K562 (cell line): Measurements from ENCODE around the gene PES1. TPM values are rescaled to one million over a fixed set of nuclear protein-coding genes. Genes with fewer than 3 reads are reported as not detected.

ENCODE experiments used
- ATF3 ChIP-seq, 2 experiments: fragments of 450-650 bp in 1 of 2; sonication (generic) in 1 of 2; formaldehyde crosslinking in 1 of 2; IDR thresholded peaks in 1 of 2; conservative IDR thresholded peaks in 1 of 2; 2 replicates each; pipeline versions ENCODE4 v1.6.1 to v1.8.1; 2016 to 2023; ENCODE audit warnings: mild to moderate bottlenecking in 2 of 2, moderate library complexity in 2 of 2, inconsistent platforms in 1 of 2, missing genetic modification reagents in 1 of 2
- CREB1 ChIP-seq, 2 experiments: sonication (generic) in 1 of 2; formaldehyde crosslinking in 1 of 2; IDR thresholded peaks; 2 replicates each; pipeline versions ENCODE4 v1.6.1 to v1.8.0; 2012 to 2022; ENCODE audit warnings: inconsistent platforms in 1 of 2, mild to moderate bottlenecking in 1 of 2, missing genetic modification reagents in 1 of 2, moderate library complexity in 1 of 2
- DEAF1 ChIP-seq: fragments of 450-650 bp; formaldehyde crosslinking; IDR thresholded peaks from 2 replicates; pipeline ENCODE4 v1.4.0; 2020; ENCODE audit warnings: mild to moderate bottlenecking, moderate library complexity
- FOXK2 ChIP-seq, 2 experiments: fragments of 450-650 bp; IDR thresholded peaks in 1 of 2; conservative IDR thresholded peaks in 1 of 2; 2 replicates each; pipeline ENCODE4 v1.6.1; 2016; ENCODE audit warnings: low read depth in 2 of 2, mild to moderate bottlenecking in 1 of 2
- GTF2E2 ChIP-seq: fragments of 200-800 bp; sonication (Bioruptor generic); IDR thresholded peaks from 2 replicates; pipeline ENCODE4 v1.6.1; 2016; ENCODE audit warnings: missing genetic modification characterization, missing compliant biosample characterization
- HDGF ChIP-seq: fragments of 450-650 bp; IDR thresholded peaks from 2 replicates; pipeline ENCODE4 v1.6.1; 2016
- MED1 ChIP-seq: sonication (generic); formaldehyde crosslinking; IDR thresholded peaks from 2 replicates; pipeline ENCODE4 v1.8.1; 2023; ENCODE audit warnings: missing genetic modification reagents, borderline replicate concordance
- POLR3G ChIP-seq: IDR thresholded peaks from 2 replicates; pipeline ENCODE4 v1.6.1; 2011; ENCODE audit not compliant: insufficient read length, insufficient replicate concordance; ENCODE audit errors: extremely low read depth
- TCF7 ChIP-seq: sonication (generic); IDR thresholded peaks from 2 replicates; pipeline ENCODE4 v1.6.1; 2016; ENCODE audit warnings: antibody characterized with exemption, borderline replicate concordance
- ZBED1 ChIP-seq: IDR thresholded peaks from 2 replicates; pipeline ENCODE4 v1.6.1; 2014
- ZBTB11 ChIP-seq, 3 experiments: fragments of 200-800 bp in 1 of 3; fragments of 250-450 bp in 1 of 3; fragments of 450-650 bp in 1 of 3; sonication (Bioruptor Pico) in 1 of 3; sonication (Bioruptor generic) in 1 of 3; formaldehyde crosslinking in 1 of 3; IDR thresholded peaks; 2 replicates each; pipeline versions ENCODE4 v1.6.1 to v1.8.0; 2016 to 2022; ENCODE audit warnings: mild to moderate bottlenecking in 2 of 3, missing genetic modification characterization in 2 of 3, missing compliant biosample characterization in 1 of 3, moderate library complexity in 1 of 3
- ZBTB26 ChIP-seq: fragments of 450-650 bp; formaldehyde crosslinking; IDR thresholded peaks from 2 replicates; pipeline ENCODE4 v1.4.0; 2022; ENCODE audit warnings: missing genetic modification characterization
- ZBTB49 ChIP-seq: sonication (generic); formaldehyde crosslinking; IDR thresholded peaks from 2 replicates; pipeline ENCODE4 v1.8.0; 2022; ENCODE audit warnings: missing genetic modification reagents, mild to moderate bottlenecking, borderline replicate concordance
- ZNF184 ChIP-seq: sonication (generic); formaldehyde crosslinking; IDR thresholded peaks from 2 replicates; pipeline ENCODE4 v1.5.0; 2020; ENCODE audit warnings: missing genetic modification reagents
- ZNF561 ChIP-seq: fragments of 450-650 bp; formaldehyde crosslinking; conservative IDR thresholded peaks from 2 replicates; pipeline ENCODE4 v1.4.0; 2020; ENCODE audit warnings: mild to moderate bottlenecking, moderate library complexity
- ZNF780A ChIP-seq: fragments of 250-450 bp; sonication (Bioruptor Pico); IDR thresholded peaks from 2 replicates; pipeline ENCODE4 v1.5.0; 2021; ENCODE audit warnings: mild to moderate bottlenecking
- polyA plus RNA-seq, 8 experiments: library from polyadenylated mRNA; depleted of rRNA in 4 of 8; stranded (reverse) in 5 of 8; unstranded in 3 of 8; fragments of >200 nt; fragmentation: Nextera tagmentation in 2 of 8; fragmentation: Illumina TruSeq in 1 of 8; extraction: Ambion mirVana in 2 of 8; extraction: Trizol in 1 of 8; gene quantifications; 2 replicates each; pipeline versions ENCODE4 v1.2.1 to v1.2.3, GENCODE V29; 2011 to 2014; ENCODE audit warnings: inconsistent platforms in 1 of 8, missing spikeins in 1 of 8
- total RNA-seq, 7 experiments: library from RNA; depleted of rRNA in 6 of 7; stranded (reverse); fragments of >200 nt in 6 of 7; fragmentation: Illumina TruSeq in 2 of 7; extraction: Trizol in 2 of 7; gene quantifications; 2 replicates each; pipeline versions ENCODE4 v1.2.1 to v1.2.3, GENCODE V29; 2011 to 2021; ENCODE audit warnings: low replicate concordance in 1 of 7

The PES1 gene
- total and polyA plus RNA-seq, 9 of the 15 experiments (the other 6 are each of a cell fraction or from before 2014, with no cell fraction given): 6.5 to 158 (median 94.3) TPM

GRCh38 chr22:30591588-30592359 is at the start of gene PES1 (continued):
- TF ChIP-seq ZBTB11 (CRISPR knock-in tag; IDR thresholded peaks at IDR 0.05) (peak in 1 of 3 experiments; percentile 43; a peak in 1 of 6 replicates), MED1 (CRISPR knock-in tag) (no peak), TCF7 (no peak), HDGF (no peak), POLR3G (no peak), DEAF1 (CRISPR knock-in tag) (no peak), ZNF561 (CRISPR knock-in tag) (no peak), ZNF780A (CRISPR knock-in tag) (no peak), ATF3 (IDR thresholded peaks at IDR 0.05) (peak; percentile 75; the same call in 1 of the 2 replicates), ATF3 (CRISPR knock-in tag; conservative IDR thresholded peaks at IDR 0.05) (no peak; the same call in 1 of the 2 replicates), FOXK2 (conservative IDR thresholded peaks at IDR 0.05 in 1 of 2, IDR thresholded peaks at IDR 0.05 in 1 of 2; ENCODE audit: low read depth in 2 of 2) (peak; percentile 63 to 68; a peak in 2 of 4 replicates), ZBTB26 (CRISPR knock-in tag) (no peak), ZBED1 (no peak; the same call in 1 of the 2 replicates), CREB1 (IDR thresholded peaks at IDR 0.05) (peak; percentile 94), CREB1 (CRISPR knock-in tag; IDR thresholded peaks at IDR 0.05) (peak; percentile 94), GTF2E2 (tag) (no peak), ZNF184 (CRISPR knock-in tag) (no peak), ZBTB49 (CRISPR knock-in tag) (no peak)
